Stomach (tissue), 9 donors: ENCODE data around the gene PDLIM7. TPM values are rescaled to one million over a fixed set of nuclear protein-coding genes. Genes with fewer than 3 reads are reported as not detected.

ENCODE experiments used
- DNase-seq, 2 donors: peaks; one replicate each; pipeline versions ENCODE4 v3.0.0 to v3.0.0-alpha.2; 2013 to 2019
- H3K27ac ChIP-seq, 5 donors: fragments of 200-600 bp in 4 of 5; sonication (generic) in 4 of 5; one replicate each; pipeline ENCODE4 v1.5.1; 2013 to 2019; ENCODE audit warnings: mild to moderate bottlenecking in 1 of 5, moderate library complexity in 1 of 5
- H3K27me3 ChIP-seq, 3 donors: fragments of 200-600 bp; sonication (generic); one replicate each; pipeline ENCODE4 v1.5.1; 2017 to 2019; ENCODE audit warnings: mixed run types in 1 of 3
- H3K36me3 ChIP-seq, 4 donors: fragments of 200-600 bp; sonication (generic); 1 replicate in 3 of 4; 2 replicates in 1 of 4; pipeline ENCODE4 v1.5.1; 2016 to 2019
- H3K4me1 ChIP-seq, 4 donors: fragments of 200-600 bp; sonication (generic); one replicate each; pipeline ENCODE4 v1.5.1; 2016 to 2019
- H3K4me3 ChIP-seq, 4 donors: fragments of 200-600 bp; sonication (generic) in 3 of 4; one replicate each; pipeline ENCODE4 v1.5.1; 2016 to 2019; ENCODE audit warnings: mild to moderate bottlenecking in 1 of 4
- H3K9me3 ChIP-seq, 4 donors: fragments of 200-600 bp; sonication (generic); one replicate each; pipeline ENCODE4 v1.5.1; 2016 to 2019
- EP300 ChIP-seq: sonication (generic); formaldehyde crosslinking; IDR thresholded peaks from one replicate; pipeline ENCODE4 v1.6.1; 2017; ENCODE audit warnings: antibody characterized with exemption
- POLR2A ChIP-seq, 4 donors: fragments of 450-650 bp; IDR thresholded peaks; one replicate each; pipeline ENCODE4 v1.6.1; 2016; ENCODE audit warnings: antibody characterized with exemption in 4 of 4, control low read depth in 2 of 4, mild to moderate bottlenecking in 1 of 4, moderate library complexity in 1 of 4
- POLR2AphosphoS5 ChIP-seq, 3 donors: sonication (generic); formaldehyde crosslinking; IDR thresholded peaks; one replicate each; pipeline ENCODE4 v1.6.1; 2016; ENCODE audit warnings: antibody characterized with exemption in 3 of 3
- WGBS, 5 donors: extraction: QIAGEN DNeasy Blood & Tissue Kit in 3 of 5; methylation state at CpG; one replicate each; pipeline versions ENCODE4 v1.1.5 to v1.1.7; 2013 to 2018; 5-methylcytosine and 5-hydroxymethylcytosine counted together
- intact Hi-C: fragments of 100-400 bp; cut with DNase I; formaldehyde crosslinking; loops from one replicate; pipeline ENCODE4 v1.15.1; 2023; ENCODE audit warnings: low total_unique reads
- polyA plus RNA-seq, 3 donors: library from polyadenylated mRNA; stranded (reverse); fragments of 200-250 nt; gene quantifications; one replicate each; pipeline ENCODE4 v1.2.3, GENCODE V29; 2013
- total RNA-seq, 5 donors: library from RNA; depleted of rRNA; stranded (reverse); fragments of >200 nt; gene quantifications; one replicate each; pipeline versions ENCODE4 v1.1.0 to v1.2.3, GENCODE V29; 2014 to 2016
- TF ChIP-seq, protein P1 (sequence below), 7 experiments: fragments of 450-650 bp in 4 of 7; fragments of 200-600 bp in 3 of 7; sonication (generic) in 3 of 7; IDR thresholded peaks; one replicate each; pipeline ENCODE4 v1.5.1; 2016 to 2019; ENCODE audit warnings: antibody characterized with exemption in 7 of 7, control low read depth in 2 of 7, mild to moderate bottlenecking in 1 of 7
- donor health status: healthy with polysubstance abuse.
- donor health status: Bipolar disorder and iron deficiency.
- donor health status: healthy.

The PDLIM7 gene
- total and polyA plus RNA-seq, 8 donors: 14.6 to 142 (median 86.8) TPM

DNA sequence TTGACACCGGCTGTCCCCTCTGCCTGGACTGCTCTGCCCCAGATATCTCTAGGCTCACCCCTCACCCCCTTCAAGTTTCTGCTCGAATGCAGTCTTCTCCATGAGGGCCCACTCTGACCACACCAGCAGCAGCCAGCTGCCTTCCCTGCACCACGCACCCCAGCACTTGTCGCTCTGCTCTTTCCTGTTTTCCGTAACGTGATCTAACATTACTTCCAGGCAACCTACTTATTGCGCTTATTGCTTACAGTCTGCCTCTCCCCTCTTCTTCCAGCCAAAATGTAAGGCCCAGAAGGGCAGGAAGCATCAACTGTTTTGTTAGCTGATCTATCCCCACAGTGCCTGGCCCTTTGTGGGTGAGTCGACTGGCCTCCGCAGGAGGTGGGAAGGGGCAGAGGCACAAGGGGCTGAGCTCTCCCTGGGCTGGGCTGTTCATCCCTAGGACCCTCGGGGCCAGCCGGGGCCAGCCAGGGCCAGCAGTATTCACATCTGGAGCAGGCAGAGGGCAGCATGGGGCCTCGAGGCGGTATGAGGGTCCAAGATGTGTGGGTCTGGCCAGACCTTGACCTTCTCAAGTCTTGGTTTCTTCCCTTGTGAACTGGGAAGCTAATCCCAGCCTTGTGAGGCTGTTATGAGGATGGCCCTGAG lies 12.4 kb downstream of the PDLIM7 start:
- Histone ChIP-seq H3K27ac (peak overlapping the region in 2 of 5 donors; percentile 16 to 26), H3K27me3 (no peaks in the 10 kb centered on the region), H3K4me3 (no peak overlapping the region), H3K4me1 (peaks cover 8 to 69% (median 36%) of the 10 kb centered on the region in 4 donors), H3K9me3 (no peaks in the 10 kb centered on the region), H3K36me3 (peaks cover 31 to 80% (median 65%) of the 10 kb centered on the region in 4 donors)
- 56 to 81% (median 76%) methylated on average over 12 to 13 of the region's 13 CpGs for WGBS, 5 donors
- intact Hi-C loops: no loop called here
- no peak for DNase-seq
- TF ChIP-seq, protein P1, sequence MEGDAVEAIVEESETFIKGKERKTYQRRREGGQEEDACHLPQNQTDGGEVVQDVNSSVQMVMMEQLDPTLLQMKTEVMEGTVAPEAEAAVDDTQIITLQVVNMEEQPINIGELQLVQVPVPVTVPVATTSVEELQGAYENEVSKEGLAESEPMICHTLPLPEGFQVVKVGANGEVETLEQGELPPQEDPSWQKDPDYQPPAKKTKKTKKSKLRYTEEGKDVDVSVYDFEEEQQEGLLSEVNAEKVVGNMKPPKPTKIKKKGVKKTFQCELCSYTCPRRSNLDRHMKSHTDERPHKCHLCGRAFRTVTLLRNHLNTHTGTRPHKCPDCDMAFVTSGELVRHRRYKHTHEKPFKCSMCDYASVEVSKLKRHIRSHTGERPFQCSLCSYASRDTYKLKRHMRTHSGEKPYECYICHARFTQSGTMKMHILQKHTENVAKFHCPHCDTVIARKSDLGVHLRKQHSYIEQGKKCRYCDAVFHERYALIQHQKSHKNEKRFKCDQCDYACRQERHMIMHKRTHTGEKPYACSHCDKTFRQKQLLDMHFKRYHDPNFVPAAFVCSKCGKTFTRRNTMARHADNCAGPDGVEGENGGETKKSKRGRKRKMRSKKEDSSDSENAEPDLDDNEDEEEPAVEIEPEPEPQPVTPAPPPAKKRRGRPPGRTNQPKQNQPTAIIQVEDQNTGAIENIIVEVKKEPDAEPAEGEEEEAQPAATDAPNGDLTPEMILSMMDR (IDR thresholded peaks at IDR 0.05): no peak
- TF ChIP-seq POLR2AphosphoS5 (IDR thresholded peaks at IDR 0.05) (no peak), POLR2A (IDR thresholded peaks at IDR 0.05) (no peak), EP300 (no peak)

DNA sequence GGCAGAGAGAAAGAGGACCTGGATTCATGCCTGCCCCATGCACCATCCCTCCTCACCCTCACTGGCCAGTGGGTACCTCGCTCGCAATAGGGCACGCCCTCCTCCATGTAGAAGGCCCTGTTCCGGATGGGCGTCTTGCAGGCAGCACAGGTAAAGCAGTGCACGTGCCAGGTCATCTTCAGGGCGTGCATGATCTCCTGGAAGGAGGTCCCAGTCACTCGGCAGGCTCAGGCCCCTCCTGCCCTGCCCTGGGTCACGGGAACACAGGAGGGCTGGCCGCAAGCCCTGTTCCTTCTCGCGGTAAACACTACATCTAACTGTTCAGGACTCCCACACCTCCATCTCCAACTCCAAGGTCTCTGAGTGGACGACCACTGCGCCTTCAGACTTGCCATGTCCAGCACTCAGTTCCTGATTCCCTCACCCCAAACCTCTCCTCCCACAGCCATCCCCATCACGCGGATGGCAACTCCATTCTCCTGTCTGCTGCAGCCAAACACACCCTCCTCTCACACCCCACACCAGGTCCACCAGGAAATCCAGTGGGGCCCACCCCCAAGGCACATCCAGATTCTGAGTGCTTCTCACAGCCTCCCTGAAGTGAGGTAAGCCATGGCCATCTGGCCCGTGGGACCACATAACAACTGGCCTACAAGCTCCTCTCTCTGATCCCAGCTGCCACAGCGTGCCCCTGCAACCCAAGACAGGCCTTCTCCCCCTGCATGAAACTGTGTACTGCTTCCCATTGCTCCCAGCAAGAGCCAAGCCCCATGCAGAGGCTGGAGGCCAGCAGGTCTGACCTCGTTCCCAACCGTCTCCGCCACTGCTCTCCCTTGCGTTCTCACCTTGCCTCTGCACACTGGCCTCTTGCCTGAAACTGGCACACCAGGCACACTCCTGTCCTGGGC lies 13.2 kb downstream of the PDLIM7 start:
- Histone ChIP-seq H3K27me3 (no peaks in the 10 kb centered on the region), H3K27ac (peak overlapping the region in 2 of 5 donors; percentile 16 to 38), H3K4me3 (no peak overlapping the region), H3K4me1 (peaks cover 9 to 69% (median 37%) of the 10 kb centered on the region in 4 donors), H3K9me3 (no peaks in the 10 kb centered on the region), H3K36me3 (peaks cover 31 to 72% (median 58%) of the 10 kb centered on the region in 4 donors)
- WGBS, 5 donors: 70 to 88% (median 81%) methylated on average over 22 of the region's 22 CpGs
- TF ChIP-seq, protein P1 (IDR thresholded peaks at IDR 0.05): no peak
- TF ChIP-seq POLR2AphosphoS5 (IDR thresholded peaks at IDR 0.05) (no peak), POLR2A (IDR thresholded peaks at IDR 0.05) (no peak), EP300 (no peak)
- intact Hi-C loops: no loop called here
- DNase-seq: no peak

DNA sequence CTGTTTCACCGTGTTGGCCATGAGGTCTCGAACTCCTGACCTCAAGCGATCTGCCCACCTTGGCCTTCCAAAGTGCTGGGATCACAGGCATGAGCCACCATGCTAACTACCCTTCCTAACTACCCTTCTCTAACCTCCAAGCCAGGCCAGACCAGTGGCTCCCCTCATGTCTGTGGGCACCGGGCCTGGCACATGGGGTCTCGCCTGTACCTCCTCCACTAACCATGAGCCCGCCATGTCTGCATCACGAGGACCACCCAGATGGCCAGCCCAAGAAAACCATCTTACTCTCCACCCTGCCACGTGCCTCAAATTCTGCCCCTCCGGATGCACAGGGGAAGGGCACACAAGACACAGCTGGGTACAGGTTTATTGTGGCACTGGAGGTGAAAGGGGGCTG lies 14.4 kb downstream of the PDLIM7 start:
- Histone ChIP-seq H3K4me3 (no peak overlapping the region), H3K27me3 (no peaks in the 10 kb centered on the region), H3K36me3 (peaks cover 23 to 60% (median 46%) of the 10 kb centered on the region in 4 donors), H3K9me3 (no peaks in the 10 kb centered on the region), H3K27ac (peak overlapping the region in 2 of 5 donors; percentile 16 to 38), H3K4me1 (peaks cover 15 to 74% (median 45%) of the 10 kb centered on the region in 4 donors)
- no peak for DNase-seq
- intact Hi-C loops: no loop called here
- WGBS, 5 donors: 94 to 96% (median 96%) methylated on average over 9 of the region's 9 CpGs
- TF ChIP-seq POLR2AphosphoS5 (IDR thresholded peaks at IDR 0.05) (no peak), POLR2A (IDR thresholded peaks at IDR 0.05) (no peak), EP300 (no peak)
- TF ChIP-seq, protein P1 (IDR thresholded peaks at IDR 0.05): no peak

DNA sequence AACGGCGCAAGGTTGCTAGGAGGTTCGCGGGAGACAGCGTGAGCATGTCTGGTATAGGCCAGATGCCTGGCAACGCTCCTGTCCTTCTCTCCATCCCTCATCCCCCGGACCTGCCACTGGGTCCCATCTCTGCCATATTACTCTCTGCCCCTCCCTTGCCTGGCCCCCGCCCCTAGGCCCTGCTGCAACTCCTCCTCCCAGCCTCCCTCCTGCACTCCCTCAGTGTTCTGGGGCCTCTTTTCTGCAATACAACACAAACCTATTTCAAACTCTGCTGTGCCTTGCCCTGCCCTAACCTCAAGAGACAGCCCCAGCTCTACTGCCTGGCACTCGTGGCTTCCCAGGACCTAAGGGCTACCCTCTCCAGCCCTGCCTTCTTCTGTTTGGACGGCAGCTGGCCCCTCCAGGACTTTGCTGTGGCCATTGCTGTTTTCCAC lies 15.0 kb downstream of the PDLIM7 start:
- peaks cover 15 to 76% (median 48%) of the 10 kb centered on the region in 4 donors for H3K4me1 ChIP-seq
- no peak overlapping the region for H3K4me3 ChIP-seq
- no peak for DNase-seq
- no peak for TF ChIP-seq EP300
- TF ChIP-seq POLR2AphosphoS5 (IDR thresholded peaks at IDR 0.05): no peak
- TF ChIP-seq, protein P1 (IDR thresholded peaks at IDR 0.05): no peak
- TF ChIP-seq POLR2A (IDR thresholded peaks at IDR 0.05): no peak
- H3K27me3 ChIP-seq: no peaks in the 10 kb centered on the region
- H3K9me3 ChIP-seq: no peaks in the 10 kb centered on the region
- H3K36me3 ChIP-seq: peaks cover 16 to 54% (median 39%) of the 10 kb centered on the region in 4 donors
- H3K27ac ChIP-seq: peak overlapping the region in 2 of 5 donors; percentile 46 to 83
- WGBS, 5 donors: 79 to 94% (median 88%) methylated on average over 10 of the region's 10 CpGs
- intact Hi-C loops: no loop called here
